ENCODE results near the gene CCDC77.

DNA sequence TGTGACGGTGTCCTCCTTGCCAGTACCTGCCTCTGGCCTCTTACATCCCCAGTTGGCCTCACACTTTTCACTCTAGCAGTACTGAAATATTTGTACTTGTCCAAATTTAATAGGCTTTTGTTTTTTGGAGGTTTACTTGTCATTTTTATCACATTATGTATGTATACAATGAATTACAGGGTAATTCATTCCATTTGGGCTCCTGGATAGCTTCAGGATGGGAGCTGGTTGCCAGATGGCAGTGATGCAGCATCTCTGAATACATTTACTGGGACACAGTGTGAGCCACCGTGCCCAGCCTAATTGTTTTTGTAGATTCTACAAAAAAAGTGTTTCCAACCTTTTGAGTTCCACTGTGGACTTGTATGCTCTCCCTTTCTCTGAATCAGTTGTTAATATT lies 13.4 kb downstream of the CCDC77 start:
- TF ChIP-seq, protein P1, sequence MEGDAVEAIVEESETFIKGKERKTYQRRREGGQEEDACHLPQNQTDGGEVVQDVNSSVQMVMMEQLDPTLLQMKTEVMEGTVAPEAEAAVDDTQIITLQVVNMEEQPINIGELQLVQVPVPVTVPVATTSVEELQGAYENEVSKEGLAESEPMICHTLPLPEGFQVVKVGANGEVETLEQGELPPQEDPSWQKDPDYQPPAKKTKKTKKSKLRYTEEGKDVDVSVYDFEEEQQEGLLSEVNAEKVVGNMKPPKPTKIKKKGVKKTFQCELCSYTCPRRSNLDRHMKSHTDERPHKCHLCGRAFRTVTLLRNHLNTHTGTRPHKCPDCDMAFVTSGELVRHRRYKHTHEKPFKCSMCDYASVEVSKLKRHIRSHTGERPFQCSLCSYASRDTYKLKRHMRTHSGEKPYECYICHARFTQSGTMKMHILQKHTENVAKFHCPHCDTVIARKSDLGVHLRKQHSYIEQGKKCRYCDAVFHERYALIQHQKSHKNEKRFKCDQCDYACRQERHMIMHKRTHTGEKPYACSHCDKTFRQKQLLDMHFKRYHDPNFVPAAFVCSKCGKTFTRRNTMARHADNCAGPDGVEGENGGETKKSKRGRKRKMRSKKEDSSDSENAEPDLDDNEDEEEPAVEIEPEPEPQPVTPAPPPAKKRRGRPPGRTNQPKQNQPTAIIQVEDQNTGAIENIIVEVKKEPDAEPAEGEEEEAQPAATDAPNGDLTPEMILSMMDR (IDR thresholded peaks at IDR 0.05) = no peak
- TF ChIP-seq POLR2AphosphoS5 (IDR thresholded peaks at IDR 0.05; ENCODE audit: insufficient read depth in 1 of 2, low read depth in 1 of 2) (no peak), POLR2A (IDR thresholded peaks at IDR 0.05) (no peak)

Data from vagina (tissue), 2 donors.